HepG2 (cell line): ENCODE measurements around the gene INO80E. TPM values are rescaled to one million over a fixed set of nuclear protein-coding genes. Genes with fewer than 3 reads are reported as not detected.

ENCODE experiments used
- CENPT ChIP-seq: sonication (generic); formaldehyde crosslinking; IDR thresholded peaks from 2 replicates; pipeline ENCODE4 v1.8.0; 2022; ENCODE audit warnings: low read depth, mild to moderate bottlenecking, moderate library complexity, missing genetic modification reagents
- GABPB1 ChIP-seq: IDR thresholded peaks from 2 replicates; pipeline ENCODE4 v1.6.1; 2016; ENCODE audit warnings: mild to moderate bottlenecking, missing genetic modification reagents, moderate library complexity, missing compliant biosample characterization
- GFI1 ChIP-seq: sonication (generic); formaldehyde crosslinking; IDR thresholded peaks from 2 replicates; pipeline ENCODE4 v1.5.0; 2020; ENCODE audit warnings: missing genetic modification reagents, mild to moderate bottlenecking, borderline replicate concordance
- HNRNPK ChIP-seq: fragments of 200-400 bp; formaldehyde crosslinking; IDR thresholded peaks from 2 replicates; pipeline ENCODE4 v1.6.1; 2018; ENCODE audit warnings: low read length, low read depth, moderate library complexity, mild to moderate bottlenecking; ENCODE audit not compliant: poor library complexity, severe bottlenecking
- KDM5B ChIP-seq: sonication (generic); formaldehyde crosslinking; IDR thresholded peaks from 2 replicates; pipeline ENCODE4 v1.4.0; 2020; ENCODE audit warnings: missing genetic modification reagents, mild to moderate bottlenecking, borderline replicate concordance
- MIER3 ChIP-seq: IDR thresholded peaks from 2 replicates; pipeline ENCODE4 v1.6.1; 2016; ENCODE audit warnings: missing compliant biosample characterization, borderline replicate concordance
- MXD4 ChIP-seq: IDR thresholded peaks from 2 replicates; pipeline ENCODE4 v1.6.1; 2016; ENCODE audit warnings: mild to moderate bottlenecking, missing biosample characterization, missing genetic modification reagents
- RXRA ChIP-seq: sonication (generic); formaldehyde crosslinking; IDR thresholded peaks from 2 replicates; pipeline ENCODE4 v1.5.1; 2020; ENCODE audit warnings: missing genetic modification reagents
- SALL2 ChIP-seq: sonication (generic); formaldehyde crosslinking; IDR thresholded peaks from 2 replicates; pipeline ENCODE4 v1.8.1; 2023; ENCODE audit warnings: mild to moderate bottlenecking, missing genetic modification reagents, inconsistent platforms
- ZNF20 ChIP-seq: sonication (generic); formaldehyde crosslinking; IDR thresholded peaks from 2 replicates; pipeline ENCODE4 v1.4.0; 2020; ENCODE audit warnings: mild to moderate bottlenecking, moderate library complexity, missing genetic modification reagents
- ZNF207 ChIP-seq: fragments of 450-650 bp; IDR thresholded peaks from 2 replicates; pipeline ENCODE4 v1.6.1; 2016; ENCODE audit warnings: antibody characterized with exemption, borderline replicate concordance
- ZNF282 ChIP-seq: fragments of 450-650 bp; IDR thresholded peaks from 2 replicates; pipeline ENCODE4 v1.6.1; 2018; ENCODE audit not compliant: partially characterized antibody
- ZNF468 ChIP-seq: sonication (generic); formaldehyde crosslinking; IDR thresholded peaks from 2 replicates; pipeline ENCODE4 v1.8.0; 2022; ENCODE audit warnings: mild to moderate bottlenecking, moderate library complexity, missing genetic modification reagents
- ZNF510 ChIP-seq: sonication (generic); formaldehyde crosslinking; IDR thresholded peaks from 2 replicates; pipeline ENCODE4 v1.4.0; 2020; ENCODE audit warnings: low read depth, mild to moderate bottlenecking, missing genetic modification reagents
- ZNF660 ChIP-seq: sonication (generic); formaldehyde crosslinking; IDR thresholded peaks from 2 replicates; pipeline ENCODE4 v1.5.1; 2020; ENCODE audit warnings: mild to moderate bottlenecking, low read depth, missing genetic modification reagents, borderline replicate concordance
- polyA plus RNA-seq, 8 experiments: library from polyadenylated mRNA; depleted of rRNA in 3 of 8; stranded (reverse) in 7 of 8; unstranded in 1 of 8; fragments of >200 nt; fragmentation: Illumina TruSeq in 4 of 8; extraction: Trizol in 4 of 8; gene quantifications; 2 replicates each; pipeline versions ENCODE4 v1.2.1 to v1.2.3, GENCODE V29; 2011 to 2016; ENCODE audit warnings: low read depth in 4 of 8, missing spikeins in 1 of 8, mixed read lengths in 1 of 8; ENCODE audit not compliant: insufficient read depth in 1 of 8
- total RNA-seq, 5 experiments: library from RNA; depleted of rRNA; stranded (reverse); fragments of >200 nt; fragmentation: Illumina TruSeq; extraction: Trizol; gene quantifications; 2 replicates each; pipeline ENCODE4 v1.2.3, GENCODE V29; 2016; ENCODE audit warnings: low read depth in 1 of 5
- TF ChIP-seq, protein P1 (sequence below): IDR thresholded peaks from 2 replicates; pipeline ENCODE4 v1.6.1; 2016; ENCODE audit warnings: low read depth, borderline replicate concordance
- TF ChIP-seq, protein P2 (sequence below), 2 experiments: sonication (generic) in 1 of 2; formaldehyde crosslinking in 1 of 2; IDR thresholded peaks; 2 replicates each; pipeline versions ENCODE4 v1.6.1 to v1.9.0; 2014 to 2022; ENCODE audit warnings: antibody characterized with exemption in 1 of 2, borderline replicate concordance in 1 of 2, inconsistent platforms in 1 of 2, low read depth in 1 of 2, missing genetic modification reagents in 1 of 2
- TF ChIP-seq, protein P3 (sequence below): sonication (generic); formaldehyde crosslinking; IDR thresholded peaks from 2 replicates; pipeline ENCODE4 v1.4.0; 2020; ENCODE audit warnings: missing genetic modification reagents
- TF ChIP-seq, protein P4 (sequence below): sonication (generic); formaldehyde crosslinking; IDR thresholded peaks from 2 replicates; pipeline ENCODE4 v1.8.0; 2022; ENCODE audit warnings: mild to moderate bottlenecking, missing genetic modification reagents, moderate library complexity

Gene INO80E
- total and polyA plus RNA-seq, 2 of the 13 experiments (the other 11 are each of a cell fraction or from before 2014, with no cell fraction given): 25.8 to 45.6 TPM

DNA sequence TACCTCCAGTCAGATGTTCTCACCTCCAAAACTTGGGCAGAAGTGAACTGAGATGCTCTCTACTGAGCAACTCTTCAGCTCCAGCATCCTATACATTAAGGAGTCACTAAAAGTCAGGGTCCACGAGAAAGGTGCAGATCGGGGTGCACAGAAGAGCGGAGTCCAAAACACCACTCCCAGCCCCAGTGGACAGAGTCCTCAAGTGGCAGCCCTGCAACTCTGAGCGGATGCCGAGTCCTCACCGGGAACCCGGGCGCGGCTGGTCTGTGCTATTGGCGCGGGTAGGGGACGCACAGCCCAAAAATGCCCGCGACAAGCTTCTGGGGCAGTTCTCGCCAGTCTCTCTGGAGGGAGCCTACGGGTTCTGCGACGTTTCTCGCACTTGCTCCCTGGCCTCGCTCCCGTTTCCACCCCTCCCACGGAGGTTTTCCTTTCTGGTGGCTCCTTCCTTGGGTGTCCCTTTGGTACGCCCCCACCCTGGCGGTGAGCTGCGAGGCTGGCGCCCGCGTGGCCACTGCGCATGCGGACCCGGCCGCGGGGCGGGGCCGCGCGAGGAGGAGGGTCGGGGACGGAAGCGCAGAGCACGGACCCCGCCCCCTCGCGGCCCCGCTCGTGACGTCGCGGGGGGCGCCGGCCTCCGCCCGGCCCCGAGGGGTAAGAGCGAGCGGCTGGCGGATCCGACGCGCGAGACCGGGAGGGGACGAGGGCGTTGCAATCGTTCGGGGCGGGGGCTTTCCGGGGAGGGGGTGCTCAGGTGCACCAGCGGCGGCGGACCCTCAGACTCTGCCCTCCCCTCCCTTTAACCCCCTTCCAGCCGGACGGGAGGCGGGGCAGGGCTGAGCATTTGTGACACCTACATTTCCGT, 34.3 kb upstream of the INO80E start, which contains the start of gene TMEM219 (continued):
- peak; percentile 81 for TF ChIP-seq GABPB1
- TF ChIP-seq, protein P1, sequence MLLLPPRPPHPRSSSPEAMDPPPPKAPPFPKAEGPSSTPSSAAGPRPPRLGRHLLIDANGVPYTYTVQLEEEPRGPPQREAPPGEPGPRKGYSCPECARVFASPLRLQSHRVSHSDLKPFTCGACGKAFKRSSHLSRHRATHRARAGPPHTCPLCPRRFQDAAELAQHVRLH (CRISPR knock-in tag): no peak; the same call in 1 of the 2 replicates
- 0 out of 2 replicates have a peak, but pooled peaks have one; percentile 24 for TF ChIP-seq ZNF468
- TF ChIP-seq SALL2: 0 out of 2 replicates have a peak, but pooled peaks have one; percentile 12
- TF ChIP-seq ZNF660 (CRISPR knock-in tag): no peak
- peak; percentile 75 for TF ChIP-seq HNRNPK
- peak; percentile 18; the same call in 1 of the 2 replicates for TF ChIP-seq ZNF510 (CRISPR knock-in tag)
- peak; percentile 33; the same call in 1 of the 2 replicates for TF ChIP-seq RXRA (CRISPR knock-in tag)
- peak; percentile 72; the same call in 1 of the 2 replicates for TF ChIP-seq MIER3
- 0 out of 2 replicates have a peak, but pooled peaks have one; percentile 41 for TF ChIP-seq CENPT
- TF ChIP-seq ZNF282: no peak
- TF ChIP-seq, protein P2, sequence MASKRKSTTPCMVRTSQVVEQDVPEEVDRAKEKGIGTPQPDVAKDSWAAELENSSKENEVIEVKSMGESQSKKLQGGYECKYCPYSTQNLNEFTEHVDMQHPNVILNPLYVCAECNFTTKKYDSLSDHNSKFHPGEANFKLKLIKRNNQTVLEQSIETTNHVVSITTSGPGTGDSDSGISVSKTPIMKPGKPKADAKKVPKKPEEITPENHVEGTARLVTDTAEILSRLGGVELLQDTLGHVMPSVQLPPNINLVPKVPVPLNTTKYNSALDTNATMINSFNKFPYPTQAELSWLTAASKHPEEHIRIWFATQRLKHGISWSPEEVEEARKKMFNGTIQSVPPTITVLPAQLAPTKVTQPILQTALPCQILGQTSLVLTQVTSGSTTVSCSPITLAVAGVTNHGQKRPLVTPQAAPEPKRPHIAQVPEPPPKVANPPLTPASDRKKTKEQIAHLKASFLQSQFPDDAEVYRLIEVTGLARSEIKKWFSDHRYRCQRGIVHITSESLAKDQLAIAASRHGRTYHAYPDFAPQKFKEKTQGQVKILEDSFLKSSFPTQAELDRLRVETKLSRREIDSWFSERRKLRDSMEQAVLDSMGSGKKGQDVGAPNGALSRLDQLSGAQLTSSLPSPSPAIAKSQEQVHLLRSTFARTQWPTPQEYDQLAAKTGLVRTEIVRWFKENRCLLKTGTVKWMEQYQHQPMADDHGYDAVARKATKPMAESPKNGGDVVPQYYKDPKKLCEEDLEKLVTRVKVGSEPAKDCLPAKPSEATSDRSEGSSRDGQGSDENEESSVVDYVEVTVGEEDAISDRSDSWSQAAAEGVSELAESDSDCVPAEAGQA (IDR thresholded peaks at IDR 0.05; ENCODE audit: low read depth): no peak
- TF ChIP-seq, protein P2 (CRISPR knock-in tag; IDR thresholded peaks at IDR 0.05; ENCODE audit: borderline replicate concordance): no peak
- peak; percentile 91 for TF ChIP-seq KDM5B
- TF ChIP-seq, protein P3, sequence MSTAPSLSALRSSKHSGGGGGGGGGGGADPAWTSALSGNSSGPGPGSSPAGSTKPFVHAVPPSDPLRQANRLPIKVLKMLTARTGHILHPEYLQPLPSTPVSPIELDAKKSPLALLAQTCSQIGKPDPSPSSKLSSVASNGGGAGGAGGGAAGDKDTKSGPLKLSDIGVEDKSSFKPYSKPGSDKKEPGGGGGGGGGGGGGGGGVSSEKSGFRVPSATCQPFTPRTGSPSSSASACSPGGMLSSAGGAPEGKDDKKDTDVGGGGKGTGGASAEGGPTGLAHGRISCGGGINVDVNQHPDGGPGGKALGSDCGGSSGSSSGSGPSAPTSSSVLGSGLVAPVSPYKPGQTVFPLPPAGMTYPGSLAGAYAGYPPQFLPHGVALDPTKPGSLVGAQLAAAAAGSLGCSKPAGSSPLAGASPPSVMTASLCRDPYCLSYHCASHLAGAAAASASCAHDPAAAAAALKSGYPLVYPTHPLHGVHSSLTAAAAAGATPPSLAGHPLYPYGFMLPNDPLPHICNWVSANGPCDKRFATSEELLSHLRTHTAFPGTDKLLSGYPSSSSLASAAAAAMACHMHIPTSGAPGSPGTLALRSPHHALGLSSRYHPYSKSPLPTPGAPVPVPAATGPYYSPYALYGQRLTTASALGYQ: no peak
- TF ChIP-seq, protein P4, sequence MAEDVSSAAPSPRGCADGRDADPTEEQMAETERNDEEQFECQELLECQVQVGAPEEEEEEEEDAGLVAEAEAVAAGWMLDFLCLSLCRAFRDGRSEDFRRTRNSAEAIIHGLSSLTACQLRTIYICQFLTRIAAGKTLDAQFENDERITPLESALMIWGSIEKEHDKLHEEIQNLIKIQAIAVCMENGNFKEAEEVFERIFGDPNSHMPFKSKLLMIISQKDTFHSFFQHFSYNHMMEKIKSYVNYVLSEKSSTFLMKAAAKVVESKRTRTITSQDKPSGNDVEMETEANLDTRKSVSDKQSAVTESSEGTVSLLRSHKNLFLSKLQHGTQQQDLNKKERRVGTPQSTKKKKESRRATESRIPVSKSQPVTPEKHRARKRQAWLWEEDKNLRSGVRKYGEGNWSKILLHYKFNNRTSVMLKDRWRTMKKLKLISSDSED: no peak
- peak; percentile 64 for TF ChIP-seq MXD4 (CRISPR knock-in tag)
- TF ChIP-seq ZNF20 (CRISPR knock-in tag): no peak
- TF ChIP-seq ZNF207: no peak
- TF ChIP-seq GFI1 (CRISPR knock-in tag): no peak; the same call in 1 of the 2 replicates
